AG08395 (cell line): ENCODE data around the gene FUBP3.
A peak's percentile ranks its signal among the peaks of the same experiment; 100 is the strongest.

ENCODE experiments used
- DNase-seq: peaks from one replicate; pipeline ENCODE4 v3.0.0; 2012; ENCODE audit warnings: mixed read lengths, low spot score

Gene FUBP3

DNA sequence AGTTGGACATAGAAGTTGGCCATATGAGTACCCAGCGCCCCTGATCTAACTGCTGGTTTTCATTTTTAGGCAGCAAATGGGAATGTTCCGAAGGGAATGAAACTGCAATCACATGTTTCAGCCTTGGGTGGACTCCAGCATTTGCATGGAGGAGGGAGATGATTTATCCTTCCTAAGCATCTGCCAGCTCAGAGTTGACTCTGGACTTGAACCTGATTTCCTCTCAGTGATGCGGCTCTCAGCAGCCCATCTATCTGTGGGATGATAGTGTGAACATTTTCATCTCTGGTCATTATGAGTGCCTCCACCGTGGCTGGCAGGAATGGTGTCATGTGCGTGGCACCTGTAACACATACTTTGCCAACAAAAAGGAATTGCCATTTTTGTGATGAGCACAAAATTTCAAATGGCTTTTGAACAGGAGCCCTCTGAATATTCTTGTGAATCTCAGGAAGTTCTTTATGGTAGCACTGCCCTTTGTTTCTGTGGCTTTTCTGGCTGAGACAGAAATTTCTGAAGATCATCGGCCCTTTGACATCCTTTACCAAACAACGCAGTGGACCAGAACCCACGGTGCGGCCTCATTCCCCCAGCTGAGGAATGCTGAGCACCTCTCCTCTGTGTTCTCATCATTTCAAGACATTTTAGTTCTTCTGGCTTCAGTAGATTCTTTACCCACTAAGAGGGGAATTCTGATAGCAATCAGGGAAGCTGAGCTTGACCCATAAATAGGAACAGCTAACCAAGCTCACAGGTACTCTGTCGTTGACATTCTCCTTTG is 28.5 kb downstream of the FUBP3 start:
- peak; percentile 47 for DNase-seq

DNA sequence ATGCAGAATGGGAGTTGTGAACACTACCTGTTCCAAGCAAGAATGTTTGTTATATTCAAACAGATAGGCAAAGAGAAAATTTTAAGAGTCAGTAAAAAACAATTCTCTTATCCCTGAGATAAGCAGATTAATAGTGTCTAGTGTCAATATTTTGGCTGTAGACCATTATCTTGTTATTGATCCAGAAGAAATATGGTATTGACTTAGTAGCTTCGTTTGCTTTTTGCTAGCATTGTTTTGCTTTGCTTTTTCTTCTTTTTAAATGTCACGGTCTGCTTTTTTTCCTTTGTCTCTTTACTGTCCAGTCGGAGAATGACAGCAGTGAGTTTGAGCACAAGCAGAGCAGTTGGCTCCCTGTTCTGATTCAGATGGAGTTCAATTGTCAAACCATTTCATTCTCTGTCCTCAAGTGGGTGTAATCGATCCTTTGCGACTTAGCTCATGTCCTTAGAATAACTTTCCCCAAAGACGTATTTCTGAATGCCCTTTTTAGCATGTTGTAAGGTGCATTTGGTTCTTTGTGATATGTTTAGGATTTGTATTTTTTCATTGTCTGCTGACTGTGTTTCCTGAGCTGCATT is 29.3 kb downstream of the FUBP3 start:
- DNase-seq = no peak

DNA sequence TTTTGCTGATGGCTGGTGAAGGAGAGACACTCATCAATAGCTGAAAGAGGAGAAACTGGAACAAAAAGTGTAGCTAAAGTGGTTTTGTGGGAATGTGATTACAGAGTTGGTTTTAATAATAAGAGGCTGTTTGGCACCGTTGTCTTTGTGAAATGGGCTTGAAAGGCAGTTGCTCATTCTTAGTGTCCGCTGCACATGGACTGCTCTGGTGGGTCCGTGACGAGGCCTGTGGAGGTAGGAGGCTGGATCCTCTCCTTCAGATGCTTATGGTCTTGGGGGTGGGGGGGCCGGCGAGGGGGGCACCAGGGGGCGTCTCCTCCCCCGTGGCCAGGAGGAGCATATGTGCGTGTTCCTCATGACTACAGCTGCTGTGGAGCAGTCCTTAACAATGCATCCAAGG is 29.8 kb downstream of the FUBP3 start:
- no peak for DNase-seq

DNA sequence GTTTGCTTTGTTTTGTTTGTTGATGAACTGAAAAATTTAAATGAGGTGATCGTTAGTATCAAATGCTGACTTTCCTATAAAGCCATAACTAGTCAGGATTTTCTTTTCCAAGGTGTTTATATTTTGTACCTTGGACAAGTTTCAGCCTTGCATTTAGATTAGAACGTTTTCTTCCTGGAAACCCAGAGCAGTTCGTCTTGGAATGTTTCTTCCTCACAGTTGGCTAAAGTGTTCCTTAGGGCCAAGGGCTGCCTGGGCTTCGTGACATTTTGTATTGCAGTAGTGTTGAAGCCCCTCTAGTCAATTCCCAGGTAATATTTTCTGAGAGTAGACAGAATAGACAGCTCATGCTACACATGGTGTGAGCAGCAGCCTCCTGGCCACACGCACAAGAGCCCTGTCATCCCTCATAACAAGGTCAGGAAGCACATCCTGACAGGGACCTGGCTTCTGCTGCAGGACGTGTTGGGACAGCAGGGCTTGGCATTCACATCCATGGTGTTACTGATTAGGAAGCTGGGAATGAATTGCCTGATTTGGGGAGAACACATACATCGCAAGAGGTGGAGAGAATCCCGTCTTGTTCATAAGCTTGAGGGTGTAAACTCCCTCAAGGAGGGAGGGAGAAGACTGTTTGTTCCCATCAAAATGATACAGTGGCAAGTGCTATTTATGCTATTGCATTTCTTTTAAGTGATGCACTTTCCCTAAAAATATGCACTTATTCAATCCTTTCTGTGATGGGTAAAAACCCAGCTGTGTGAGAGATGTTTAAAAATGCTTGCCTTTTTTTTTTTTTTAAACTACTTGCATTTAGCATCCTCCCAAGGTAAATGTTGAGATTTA is 31.7 kb downstream of the FUBP3 start:
- no peak for DNase-seq

DNA sequence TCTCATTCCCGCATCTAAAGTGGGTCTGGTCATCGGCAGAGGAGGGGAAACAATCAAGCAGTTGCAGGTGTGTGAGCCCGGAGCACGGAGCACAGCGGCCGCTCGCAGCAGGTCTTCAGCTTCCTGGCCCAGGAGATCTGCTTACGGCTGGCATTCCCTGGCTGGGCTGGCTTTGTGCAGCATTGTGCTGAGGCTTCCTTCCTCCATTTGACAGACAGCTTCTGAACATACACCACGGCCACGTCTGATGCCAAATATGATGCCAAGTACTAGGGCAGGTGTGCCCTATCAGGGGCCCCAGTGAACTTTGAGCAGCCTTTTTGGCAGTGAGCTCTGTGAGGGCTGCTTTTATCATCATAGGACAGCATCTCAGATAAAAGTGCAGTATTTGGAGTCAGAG is 37.1 kb downstream of the FUBP3 start:
- no peak for DNase-seq

DNA sequence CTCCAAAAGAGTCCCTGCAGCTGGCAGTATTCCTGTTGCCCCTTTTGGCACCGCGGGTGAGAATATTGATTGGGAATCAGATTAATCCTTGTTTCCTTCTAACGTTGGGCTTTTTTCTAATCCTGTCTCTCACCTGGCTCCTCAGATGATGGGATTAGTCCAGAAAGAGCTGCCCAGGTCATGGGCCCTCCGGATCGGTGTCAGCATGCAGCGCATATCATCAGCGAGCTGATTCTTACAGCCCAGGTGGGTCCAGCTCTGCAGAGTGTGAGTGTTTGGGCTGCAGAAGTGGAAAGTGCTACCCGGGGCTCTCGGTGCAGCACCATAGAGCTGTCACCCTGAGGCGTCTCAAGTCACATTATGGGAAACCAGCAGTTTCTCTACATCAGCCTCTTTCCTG is 44.1 kb downstream of the FUBP3 start:
- no peak for DNase-seq

DNA sequence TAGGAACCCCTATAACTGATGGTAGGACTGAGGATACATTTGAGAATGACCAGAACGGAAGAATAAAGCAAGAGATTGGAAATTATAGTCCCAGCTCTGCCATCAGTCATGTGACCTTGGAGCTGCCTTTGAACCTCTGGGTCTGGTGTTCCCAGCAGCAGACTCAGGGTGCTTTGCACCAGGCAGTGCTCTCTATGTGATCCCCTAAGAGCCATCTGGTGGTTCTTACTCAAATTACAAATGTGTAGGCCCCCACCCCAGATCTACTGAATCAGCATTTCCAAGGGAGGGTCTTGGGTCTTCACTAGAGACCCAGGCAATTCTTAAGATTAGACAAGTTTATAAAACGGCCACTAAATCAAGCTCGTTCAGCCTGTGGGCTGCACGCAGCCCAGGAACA is 44.8 kb downstream of the FUBP3 start:
- DNase-seq = no peak

DNA sequence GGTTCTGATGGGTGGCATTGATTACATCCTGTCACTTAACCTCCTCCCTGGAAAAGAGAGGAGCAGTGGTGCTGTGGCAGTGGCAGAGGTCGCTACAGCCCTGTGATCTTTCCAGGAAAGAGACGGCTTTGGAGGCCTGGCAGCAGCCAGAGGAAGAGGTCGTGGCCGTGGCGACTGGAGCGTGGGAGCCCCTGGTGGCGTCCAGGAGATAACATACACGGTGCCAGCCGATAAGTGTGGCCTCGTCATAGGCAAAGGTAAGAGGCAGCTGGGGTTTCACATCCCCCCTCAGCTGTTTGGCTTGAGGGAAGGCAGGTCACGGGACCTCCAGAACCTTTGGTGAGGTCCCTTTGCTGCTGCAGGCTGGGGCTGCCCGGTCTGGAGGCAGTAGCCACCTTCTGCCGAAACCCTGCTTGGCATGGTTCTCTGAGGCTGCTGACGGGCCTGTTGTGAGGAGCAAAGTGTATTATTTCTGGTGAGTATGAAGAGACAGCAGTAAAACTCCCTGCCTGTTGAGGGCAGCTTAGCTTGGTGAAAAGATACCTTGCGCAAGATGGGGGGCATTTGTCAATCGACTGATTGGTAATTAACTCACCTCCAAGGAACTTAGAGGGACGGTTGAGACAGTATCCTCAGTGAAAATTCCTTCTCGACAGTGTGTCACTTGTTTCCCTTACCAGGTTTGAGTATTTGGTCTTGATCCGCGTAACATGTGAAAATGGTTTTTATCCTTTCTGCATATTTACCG is 47.0 kb downstream of the FUBP3 start:
- DNase-seq = no peak

DNA sequence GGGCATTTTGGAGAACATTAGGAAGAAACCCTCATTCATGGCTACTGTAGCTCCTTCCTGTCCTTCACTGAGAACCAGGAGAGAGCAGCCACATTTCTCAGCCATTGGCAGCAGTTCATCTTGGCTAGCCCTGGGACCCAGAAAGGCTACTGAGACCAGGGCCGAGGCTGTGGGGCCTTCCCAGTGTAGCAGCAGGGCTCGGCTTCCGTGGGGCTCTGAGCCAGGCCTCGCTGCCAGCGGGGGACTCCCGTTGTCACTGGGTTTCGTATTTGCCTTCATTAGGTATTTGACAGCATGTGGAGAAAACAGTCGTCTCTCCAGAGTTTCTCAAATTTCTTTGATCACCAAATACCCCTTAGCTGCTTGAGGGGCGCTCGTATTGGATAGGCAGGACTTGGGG is 47.7 kb downstream of the FUBP3 start:
- no peak for DNase-seq

DNA sequence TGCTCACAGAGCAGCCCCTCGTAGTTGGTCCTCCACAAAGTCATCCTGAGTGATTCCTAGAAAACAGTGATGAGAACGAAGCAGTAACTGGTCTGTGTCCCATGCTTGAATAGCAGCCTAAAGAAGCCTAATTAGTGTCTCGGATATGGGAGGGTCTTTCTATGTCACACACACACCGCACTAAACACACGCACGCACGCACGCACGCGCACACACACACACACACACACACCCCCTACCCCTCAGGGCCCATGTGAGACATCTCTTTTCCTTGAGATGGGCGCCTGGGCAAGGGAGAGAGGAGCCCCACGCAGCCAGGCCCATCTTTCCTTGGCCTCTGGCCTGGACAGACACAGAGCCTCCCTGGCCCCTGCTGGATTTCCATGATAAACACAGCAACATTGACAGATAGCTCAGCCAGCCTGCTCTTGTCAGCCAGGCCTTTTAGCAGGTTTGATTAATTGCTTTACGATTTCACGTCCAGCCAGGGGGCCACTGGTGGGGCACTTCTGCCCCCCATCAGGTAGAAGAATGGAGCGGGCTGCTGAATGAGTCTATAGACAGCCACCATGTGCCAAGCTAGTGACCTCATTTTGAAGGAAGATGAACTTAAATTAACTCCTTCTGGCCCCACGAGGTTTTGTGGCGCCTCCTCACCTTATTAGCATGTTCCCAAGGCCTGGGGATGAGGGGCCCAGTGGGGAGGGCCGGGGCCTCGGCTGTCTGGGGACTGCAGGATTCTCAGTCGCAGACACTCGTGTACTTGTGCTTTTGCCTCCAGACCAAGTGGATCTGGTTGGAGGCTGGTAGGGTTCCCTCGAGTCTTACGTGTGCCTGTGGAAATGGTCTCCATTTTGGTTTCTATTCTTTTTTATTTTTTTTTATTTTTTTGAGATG is 48.8 kb downstream of the FUBP3 start:
- no peak for DNase-seq

DNA sequence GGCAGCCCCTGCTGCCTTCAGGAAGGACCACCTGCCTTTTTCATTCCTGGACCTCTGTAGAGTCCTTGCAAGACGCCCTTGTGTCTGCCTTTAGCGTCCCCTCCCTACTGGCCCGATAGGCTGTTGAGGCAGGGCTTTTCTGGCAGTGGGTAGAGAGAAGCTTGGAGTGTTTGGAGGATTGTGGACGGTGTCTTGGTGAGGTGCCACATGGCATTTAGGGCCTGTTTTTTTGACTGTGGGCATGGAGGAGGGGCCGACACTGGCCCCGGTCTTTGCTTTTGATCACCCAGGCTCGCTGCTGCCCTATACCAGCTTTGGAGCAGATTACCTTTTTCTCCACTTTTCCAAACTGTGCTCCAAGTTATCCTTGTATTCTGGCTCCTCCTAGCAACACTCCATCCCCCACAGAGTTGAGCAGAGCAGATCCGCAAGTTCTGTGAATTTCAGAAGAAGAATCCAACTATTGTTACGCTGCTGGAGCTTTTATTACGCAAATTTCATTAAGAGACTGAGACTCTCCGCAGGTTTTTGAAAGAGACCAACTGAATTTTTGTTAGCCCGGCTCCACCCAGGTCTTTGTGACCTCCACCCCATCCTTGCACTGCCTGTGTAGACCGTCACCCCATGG is 50.2 kb downstream of the FUBP3 start:
- no peak for DNase-seq

DNA sequence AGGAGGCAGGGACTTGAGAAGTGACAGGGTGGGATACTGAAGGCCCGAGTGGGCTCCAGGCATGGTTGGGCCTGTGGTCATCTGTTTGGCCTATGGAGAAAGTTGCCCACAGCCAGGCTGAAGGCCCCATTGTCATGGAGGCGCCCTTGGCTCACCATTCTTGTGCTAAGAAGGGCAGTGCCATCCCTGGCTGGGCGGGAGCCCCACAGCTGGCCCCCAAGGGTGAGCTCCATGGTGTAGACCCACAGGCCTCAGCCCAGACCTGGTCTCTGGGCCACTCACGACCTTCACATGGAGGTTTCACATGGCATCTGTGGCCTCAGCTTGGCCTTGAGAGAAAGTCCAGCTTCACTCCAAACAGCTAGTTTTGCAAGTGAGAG is 50.7 kb downstream of the FUBP3 start:
- DNase-seq = no peak

DNA sequence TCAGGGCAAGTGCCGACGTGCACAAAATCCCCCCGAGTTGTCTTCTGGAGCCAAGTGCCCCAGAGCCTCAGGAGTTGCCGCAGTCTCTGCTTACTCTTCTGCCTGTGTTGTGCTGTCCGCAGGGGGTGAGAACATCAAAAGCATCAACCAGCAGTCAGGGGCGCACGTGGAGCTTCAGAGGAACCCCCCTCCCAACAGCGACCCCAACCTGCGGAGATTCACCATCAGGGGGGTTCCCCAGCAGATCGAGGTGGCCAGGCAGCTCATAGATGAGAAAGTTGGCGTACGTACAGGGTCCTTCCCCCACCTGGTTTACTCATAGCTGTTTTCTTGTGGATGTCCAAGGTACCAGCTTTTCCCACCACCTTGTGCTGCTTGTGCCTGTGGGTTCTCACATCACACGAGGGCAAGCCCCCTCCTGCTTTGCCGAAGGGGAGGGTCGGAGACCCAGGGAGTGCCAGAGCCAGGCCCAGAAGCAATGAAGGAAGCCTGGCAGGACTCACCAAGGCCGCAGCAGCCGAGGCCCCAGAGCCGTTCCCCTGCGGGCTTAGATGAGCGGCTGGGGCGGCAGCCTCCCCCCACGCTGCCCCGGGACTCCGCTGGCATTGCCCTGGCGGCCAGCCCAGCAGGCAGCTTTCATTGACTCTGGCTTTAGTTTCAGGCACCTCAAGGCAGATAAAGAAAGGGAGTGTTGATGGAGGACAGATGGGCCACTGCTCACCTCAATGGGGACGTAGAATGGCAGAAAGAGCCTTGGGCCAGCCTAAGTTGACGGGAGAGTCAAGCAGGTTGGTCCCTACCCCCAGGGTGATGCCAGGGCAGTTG is 51.3 kb downstream of the FUBP3 start:
- DNase-seq = no peak

DNA sequence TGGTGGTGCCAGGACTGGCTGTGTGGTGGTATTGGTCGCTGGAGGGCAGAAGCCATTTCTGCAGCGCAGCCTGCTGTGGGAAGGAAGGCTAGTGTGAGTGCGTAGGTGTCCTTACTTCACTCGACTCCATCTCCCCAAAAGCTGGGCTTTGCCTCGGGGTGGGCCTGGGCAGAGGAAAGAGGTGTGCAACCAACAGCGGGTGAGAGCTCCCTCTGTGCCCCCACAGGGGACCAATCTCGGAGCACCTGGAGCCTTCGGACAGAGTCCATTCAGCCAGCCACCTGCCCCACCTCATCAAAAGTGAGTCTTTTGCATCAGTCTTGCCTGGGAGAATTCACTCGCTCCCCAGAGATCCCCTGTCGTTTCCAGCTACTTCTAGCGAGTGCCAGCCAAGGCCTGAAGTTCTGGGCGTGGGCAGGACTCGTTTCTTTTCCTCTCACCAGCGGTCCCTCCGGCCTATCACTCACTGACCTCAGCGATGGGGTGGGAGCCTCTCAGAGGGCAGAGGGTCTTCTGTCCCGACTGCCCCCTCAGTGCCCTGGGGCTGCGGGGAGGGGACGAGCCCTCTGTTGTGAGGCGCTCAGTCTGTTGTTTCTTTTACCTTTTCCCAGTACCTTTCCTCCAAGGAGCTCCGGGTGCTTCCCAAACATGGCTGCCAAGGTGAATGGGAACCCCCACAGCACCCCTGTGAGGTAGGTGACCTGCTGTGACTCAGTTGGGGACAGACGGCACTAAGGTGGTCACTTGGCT is 52.1 kb downstream of the FUBP3 start:
- no peak for DNase-seq

DNA sequence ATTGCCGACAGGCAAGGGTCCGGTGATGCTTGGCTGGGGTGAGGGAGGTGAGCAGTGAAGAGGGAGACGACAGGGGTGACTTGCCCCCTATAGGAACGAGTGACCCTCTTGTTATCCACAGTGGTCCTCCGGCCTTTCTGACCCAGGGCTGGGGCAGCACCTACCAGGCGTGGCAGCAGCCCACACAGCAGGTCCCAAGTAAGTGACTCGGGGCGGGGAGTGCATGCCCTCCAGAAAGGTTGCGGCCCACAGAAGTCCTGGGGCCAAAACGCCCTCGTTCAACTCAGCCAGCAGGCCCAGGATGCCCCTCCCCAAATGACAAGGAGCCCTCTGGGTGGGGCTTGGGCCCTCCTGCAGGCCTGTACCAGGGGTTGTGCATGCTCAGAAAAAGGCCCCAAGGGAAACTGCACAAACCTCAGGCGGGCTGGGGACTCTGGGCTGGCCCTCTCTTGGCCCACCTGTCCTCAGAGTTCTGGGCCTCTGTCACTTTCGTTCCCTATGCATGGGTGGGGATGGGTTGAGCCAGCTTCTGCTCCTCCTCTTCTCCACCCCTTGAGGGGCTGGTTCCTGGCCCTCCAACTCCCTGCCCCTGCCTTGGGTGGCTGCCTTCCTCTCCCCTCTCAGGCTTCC is 52.8 kb downstream of the FUBP3 start:
- DNase-seq = no peak

DNA sequence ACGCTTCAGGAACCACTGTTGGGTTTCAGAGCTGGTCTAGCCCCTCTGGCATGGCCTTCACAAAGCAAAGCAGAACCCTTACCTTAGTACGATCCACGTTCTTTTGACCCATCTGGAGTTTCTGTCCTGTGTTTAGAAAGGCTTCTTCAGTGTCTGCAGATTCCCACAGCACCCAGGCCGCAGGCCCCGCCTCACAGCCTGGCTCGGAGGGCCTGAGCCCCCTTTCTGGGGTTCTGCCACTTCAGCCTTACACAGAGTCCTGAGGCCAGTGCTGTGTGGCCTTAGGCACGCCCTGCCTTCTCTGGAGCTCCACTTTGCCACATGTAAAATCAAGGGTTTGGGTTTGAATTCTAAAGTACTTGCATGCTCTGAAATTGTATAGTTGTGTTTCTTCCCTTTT is 53.5 kb downstream of the FUBP3 start:
- DNase-seq = no peak

DNA sequence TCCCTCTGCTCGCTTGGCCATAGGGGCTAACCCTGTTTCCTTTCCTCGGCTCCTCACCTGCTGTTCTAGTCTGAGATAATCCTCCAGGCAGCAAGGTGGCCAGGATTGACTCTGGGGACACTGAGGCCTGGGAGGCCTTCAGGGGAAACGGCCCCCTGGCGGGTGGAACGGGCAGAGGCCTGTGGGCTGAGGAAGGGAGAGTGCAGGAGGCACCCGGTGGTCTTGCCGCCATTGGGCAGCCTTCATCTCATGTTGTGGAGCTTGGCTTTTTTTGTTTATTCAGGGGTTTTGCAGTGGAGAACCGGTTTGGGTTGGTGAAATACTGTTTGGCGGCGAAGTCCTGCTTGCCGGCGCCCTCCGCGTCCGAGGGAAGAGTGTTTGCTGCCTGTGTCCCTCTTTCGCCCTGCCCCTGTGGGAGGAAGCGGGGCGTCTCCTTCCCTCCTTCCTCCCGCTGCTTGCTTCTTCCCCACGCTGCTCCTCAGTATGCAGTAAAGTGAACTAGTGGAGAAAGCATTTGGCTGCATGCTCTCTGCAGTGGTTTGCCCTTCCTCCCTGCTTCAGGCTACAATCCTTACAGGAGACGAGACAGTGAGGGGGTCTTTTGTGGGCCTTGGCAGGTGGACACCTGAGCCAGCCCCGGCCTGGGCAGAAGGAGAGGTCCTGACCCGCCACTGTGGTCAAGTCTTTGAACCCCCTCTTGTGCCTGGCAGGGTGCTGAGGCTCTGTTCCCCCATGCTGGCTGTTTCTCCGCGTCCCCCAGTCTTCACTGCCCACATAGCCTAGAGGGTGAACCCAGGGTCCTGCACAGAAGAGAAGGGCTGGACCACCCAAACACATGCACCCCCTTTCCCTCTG is 54.2 kb downstream of the FUBP3 start:
- no peak for DNase-seq
